GDM1 (cell line): ENCODE results near the gene GPN2.

Experiments
- DNase-seq: peaks from one replicate; lab custom pipeline; 2025; lab: John Stamatoyannopoulos, UW

Gene GPN2

DNA sequence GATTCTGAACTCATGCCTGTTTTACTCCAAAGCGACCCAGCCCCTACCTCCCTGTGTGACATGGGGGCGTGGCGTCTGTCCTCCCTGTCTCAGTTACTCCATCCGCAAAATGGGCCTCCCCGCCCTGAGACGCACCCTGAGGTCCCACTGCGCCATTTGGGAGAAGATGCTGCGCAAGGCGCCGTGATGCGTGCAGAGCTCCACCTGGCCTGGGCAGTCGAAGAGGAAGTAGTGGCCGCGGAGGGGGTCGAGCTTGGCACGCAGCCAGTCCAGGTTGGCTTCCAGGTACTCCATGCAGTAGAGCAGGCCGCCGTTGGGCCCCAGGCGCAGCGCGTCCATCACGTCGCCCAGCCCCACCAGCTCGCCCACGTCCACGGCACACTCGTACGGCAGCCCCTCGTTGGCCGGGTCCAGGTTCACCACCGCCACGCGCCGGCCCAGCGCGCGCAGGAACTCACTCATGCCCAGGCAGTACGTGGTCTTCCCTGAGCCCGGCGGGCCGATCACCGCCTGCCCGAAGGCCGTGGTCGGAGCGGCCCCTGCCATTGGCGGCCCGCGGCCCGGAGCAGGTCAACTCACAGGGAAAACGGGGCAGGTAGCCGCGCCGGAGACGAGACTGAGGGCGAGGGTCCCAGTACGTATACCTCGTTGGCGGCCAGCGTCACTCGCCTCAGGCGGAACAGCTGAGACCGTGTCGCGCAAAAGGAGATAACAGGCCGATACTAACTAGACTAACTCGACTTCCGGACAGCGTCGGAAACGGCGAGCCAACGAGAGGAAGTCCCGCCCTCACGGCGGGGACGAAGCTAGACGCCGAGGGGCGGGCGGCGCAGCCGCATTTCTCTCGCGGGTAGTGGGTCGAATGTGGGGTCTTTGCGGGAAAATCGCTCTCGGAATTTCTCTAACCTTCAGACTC is at the start of gene GPN2:
GPN2 (minus strand) TSS at position 733 of the 916 bp plus-strand sequence; CDS start at position 546, 187 bp downstream.
- peak; percentile 67 for DNase-seq

DNA sequence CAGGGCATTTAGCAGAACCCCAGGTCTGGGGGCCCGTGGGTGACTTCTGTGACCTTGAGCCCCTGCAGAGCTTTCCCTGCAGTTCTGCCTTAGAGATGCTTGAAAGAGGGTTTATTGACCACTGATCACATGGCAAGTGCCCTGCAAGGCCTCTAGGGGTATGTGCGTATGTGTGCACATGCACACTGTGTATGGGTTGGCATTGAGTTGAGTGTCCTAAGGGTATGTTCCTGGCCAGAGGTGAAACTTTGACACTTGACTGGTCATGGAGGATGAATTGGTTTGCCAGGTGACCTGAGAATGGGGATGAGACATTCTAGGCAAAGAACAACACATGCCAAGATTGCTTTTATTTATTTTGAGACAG is 48.6 kb upstream of the GPN2 start:
- DNase-seq: no peak

DNA sequence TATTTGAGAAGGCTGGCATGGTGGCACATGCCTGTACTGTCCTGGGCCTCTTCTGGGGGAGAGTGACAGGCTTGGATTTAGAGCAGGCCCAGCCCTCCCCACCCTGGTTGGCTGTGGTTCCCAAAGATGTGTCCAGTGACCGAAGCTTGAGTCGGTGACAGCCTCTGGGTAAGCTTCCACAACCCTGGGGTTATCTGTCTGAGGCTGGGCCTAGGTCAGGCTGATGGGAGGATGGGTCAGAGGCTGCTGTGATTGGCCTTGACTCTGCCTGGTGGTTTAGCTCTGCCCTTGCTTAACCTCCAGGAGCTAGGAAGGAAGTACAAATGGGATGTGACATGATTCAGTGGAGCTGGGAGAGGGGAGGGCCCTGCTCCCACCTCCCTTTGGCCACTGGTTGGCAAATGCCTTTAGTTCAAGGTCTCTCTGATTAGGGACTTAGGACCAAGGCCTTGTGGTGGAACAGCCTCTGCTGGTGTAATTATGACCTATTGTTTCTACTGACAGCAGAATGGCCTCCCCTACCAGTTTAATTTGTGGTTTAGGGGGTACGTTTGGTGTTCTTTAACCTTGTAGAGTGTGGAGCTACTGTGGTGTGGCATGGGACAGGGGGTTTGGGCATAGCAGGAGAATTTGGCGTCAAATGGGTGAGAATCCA is 48.0 kb upstream of the GPN2 start:
- DNase-seq: no peak

DNA sequence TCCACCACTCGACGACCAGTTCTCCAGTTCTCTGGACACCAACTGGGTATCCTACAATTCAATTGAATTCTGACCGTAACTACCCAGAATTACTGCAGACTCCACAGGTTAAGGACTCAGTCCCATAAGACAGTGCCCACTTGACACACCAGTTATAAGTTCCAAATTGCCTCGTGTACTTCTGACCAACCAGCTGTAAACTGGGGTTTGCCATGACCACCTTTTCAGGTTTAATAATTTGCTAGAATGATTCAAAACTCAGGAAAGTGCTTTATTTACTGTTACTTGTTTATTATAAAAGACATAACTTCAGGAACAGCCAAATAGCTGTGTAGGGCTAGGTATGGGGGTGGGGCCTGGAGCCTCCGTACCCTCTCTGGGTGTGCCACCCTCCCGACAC is 46.7 kb upstream of the GPN2 start:
- no peak for DNase-seq

DNA sequence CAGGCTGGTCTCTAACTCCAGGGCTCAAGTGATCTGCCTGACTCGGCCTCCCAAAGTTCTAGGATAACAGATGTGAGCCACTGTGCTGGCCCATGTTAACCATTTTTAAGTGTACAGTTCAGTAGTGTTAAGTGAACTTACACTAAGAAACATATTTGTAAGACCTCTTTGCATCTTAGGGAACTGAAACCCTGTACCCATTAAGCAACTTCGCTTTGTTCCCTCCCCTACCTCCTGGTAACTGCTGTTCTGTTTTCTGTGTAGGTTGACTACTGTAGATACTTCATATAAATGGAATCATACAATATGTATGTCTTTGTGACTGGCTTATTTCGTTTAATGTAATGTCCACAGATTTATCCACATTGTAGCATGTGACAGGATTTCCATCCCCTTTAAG is 42.4 kb upstream of the GPN2 start:
- DNase-seq: no peak

DNA sequence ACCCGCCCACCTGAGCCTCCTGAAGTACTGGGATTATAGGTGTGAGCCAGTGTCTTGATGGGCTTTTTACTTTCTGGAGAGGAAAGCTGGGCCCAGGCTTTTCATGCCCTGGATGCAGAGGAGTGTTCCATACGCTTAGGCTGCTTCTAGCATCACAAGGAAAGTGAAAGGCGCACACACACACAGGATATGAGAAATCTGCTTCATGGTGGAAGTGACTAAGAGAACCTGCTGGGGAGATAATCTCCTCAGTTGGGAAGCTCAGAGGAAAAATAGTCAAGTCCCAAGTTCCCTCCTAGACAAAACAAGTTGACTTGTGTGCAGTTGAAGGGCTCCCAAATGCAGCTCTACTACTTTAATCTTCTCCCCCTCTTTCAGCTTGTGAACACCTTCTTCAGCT is 33.6 kb upstream of the GPN2 start:
- DNase-seq: no peak

DNA sequence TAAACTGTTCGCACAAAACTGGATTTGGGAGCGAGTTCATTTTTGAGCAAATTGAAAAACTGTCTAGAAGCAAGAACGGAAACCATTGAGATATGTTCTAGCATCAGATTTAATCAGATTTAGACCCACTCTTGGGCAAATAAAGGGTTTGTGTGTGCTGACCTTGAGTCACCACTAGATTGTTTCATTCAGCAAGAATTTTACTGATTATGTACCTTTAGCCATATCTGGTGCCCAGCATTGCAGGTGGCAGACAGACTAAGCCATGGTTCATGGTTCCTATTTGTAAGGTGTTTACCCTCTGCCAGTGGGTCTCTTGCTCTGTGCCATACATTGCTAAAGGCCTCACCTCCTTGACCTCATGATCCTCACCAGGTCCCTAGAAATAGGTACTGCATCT is 32.8 kb upstream of the GPN2 start:
- DNase-seq: no peak

DNA sequence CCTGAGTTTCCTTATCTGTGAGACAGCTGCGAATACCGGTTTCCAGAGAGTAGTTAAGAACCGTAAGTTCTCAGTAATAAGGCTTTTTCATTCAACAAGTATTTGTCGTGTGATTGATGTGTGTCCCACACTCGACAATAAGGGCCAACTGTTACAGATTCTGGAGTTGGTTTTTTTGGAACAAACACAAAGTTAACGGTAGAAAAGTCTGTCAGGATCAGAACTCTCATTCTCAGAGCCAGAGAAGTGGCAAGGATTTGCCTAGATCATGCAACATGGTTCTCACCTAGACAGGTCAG is 32.3 kb upstream of the GPN2 start:
- no peak for DNase-seq

DNA sequence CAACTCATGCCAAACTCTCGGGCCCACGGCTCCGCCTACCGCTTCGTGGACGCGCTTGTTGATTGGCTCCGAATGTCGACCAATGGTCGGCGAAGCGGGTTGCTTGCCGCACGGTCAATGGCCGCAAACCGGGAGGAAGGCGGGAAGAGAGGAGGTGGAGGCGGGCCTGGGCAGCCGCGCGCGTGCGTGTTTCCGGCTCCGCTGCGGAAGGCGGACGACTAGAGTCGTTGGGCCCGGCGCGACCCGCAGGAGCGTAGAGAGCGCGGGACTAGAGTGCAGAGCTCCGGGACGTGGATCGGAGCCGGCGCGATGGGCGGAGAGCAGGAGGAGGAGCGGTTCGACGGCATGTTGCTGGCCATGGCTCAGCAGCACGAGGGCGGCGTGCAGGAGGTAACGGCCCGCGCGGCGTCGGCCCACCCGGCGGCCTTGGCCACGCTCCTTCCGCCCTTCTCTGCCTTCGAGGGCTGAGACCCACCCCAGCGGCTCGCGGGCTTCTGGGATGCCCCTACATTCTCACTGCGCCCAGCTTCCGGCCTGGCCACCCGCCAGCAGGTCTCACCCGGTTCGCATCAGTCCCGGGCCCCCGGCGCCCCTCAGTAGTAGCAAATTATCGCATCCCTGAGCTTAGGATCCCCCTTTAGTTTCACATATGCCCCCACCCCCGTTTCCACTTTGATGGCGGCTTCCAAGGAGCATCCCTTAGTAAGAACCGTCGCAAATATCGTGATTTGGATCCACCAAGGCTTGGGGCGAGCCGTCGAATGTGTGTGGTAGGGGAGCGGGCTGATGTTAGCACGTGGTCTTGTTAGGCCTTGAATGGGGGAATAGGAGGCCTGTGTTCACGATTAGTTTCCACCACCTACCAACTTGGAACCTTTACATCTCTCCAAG is 31.7 kb upstream of the GPN2 start, which contains the start of gene NUDC:
NUDC (plus strand) TSS at position 204 of the 891 bp plus-strand sequence; CDS start at position 310, 106 bp downstream.
- DNase-seq: peak; percentile 94

DNA sequence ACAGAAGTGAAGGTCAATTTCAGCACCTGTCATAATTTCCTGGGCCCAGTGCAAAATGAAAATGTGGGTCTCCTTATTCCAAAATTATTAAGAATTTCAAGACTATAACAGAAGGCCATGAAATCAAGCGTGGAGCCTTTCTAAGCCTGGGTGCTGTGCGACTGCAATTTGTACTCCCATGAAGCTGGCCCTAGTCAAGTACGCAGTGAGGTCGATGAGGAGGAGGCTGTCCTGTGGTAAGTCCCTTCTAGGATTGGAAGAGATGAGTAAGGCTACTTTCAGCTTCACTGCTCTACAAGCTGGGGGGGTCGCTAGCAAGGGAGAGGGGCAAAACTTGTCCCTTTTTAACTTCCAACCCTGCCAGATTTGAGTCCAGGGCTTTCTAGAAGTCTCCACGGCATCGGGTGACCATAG is 31.1 kb upstream of the GPN2 start:
- no peak for DNase-seq

DNA sequence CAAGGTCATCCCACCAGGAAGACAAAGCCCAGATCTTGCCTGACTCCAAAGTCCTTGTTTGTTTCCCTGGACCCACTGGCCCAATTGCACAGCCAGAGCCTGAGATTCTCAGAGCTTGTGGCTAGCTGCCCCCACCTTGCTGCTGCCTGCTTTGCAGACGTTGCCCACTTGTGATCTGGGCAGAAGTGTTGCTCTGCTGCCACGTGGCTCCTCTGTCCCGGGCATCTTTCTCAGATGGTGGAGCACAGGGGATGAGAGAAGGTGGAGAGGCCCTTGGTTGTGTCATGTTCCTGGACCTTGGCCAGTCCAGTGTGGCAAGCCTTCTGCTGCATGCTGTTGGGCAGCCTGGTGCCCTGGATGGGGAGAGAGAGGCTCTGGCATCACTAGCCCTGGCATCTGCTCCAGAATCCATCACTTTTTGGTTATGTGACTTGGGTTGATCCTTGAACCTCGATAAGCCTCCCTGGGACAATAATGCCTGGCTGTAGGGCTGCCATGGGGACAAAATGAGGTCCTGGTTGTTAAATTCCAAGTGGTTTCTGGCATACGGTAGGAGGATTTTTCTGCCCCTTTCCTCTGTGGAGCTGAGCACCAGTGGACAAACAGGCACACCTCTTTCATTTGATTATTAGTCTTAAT is 25.2 kb upstream of the GPN2 start:
- DNase-seq: no peak

DNA sequence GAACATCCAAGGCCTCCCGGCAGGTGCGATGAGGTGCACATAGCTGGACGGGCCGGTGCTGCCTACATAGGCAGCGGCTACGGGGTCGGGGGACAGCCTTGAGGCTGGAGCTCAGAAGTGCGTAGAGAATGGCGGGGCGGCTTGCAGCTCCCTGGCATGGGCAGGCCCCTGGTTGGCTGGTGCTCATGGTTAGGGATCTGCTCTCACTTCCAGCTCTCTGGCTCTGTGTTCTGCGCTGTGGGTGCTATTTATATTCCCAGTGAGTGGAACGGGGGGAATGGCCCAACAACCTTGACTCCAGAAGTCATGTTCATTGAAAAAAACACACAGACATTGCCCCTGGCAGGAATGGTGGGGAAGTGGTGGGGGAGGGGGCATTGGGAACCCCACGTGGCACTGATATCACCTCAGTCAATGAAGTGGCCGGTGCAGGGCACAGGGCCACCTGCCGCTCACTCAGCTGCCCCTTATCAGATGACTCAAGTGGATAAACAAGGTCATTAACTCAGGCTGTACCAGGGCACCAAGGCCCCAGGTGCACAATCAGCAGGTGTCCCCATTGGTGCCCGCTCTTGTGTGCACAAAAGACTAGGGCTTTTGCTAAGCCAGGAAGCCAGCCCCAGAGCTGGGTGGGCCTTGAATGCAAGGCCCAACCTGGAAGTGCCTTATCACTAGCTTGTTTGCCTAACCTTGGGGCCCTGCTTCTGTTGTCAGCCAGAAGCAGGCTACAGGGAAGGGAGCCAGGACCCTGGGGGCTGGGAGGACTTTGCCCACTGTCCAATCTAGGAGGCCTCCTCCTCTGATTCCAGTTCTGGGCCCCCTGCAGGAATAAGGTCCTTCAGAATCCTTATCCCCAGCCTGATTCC is 23.9 kb upstream of the GPN2 start, which contains the start of gene NR0B2:
NR0B2 (minus strand) TSS at position 222 of the 866 bp plus-strand sequence; CDS start at position 187, 35 bp downstream.
- DNase-seq: no peak

DNA sequence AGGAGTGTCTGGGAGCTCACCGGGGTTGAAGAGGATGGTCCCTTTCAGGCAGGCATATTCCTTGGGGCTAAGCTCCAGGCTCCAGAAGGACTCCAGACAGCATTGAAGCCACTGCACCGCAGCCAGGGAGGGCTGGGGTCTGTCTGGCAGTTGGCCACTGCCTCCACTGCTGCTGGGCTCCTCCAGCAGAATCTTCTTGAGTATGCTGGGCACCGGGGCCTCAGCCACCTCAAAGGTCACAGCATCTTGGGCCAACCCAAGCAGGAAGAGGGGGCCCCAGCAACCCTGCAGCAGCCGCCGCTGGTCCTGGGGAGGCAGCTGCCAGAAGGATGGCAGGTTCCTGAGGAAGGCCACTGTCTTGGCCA is 23.3 kb upstream of the GPN2 start:
- no peak for DNase-seq

DNA sequence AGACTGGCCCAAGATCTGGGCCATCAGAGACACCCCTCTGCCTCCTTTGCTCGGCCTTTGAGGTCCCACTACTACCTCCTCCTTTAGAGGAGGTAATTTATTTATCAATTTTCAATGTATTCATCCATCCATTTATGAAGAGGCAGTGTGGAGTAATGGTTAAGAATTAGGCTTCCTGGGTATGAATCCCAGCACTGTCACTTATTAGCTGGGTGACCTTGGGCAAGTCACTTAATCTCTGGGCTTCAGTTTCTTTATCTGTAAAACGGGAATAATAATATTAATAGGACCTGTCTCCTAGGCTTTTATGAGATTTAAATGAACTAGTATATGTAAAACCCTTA is 22.0 kb upstream of the GPN2 start:
- no peak for DNase-seq

DNA sequence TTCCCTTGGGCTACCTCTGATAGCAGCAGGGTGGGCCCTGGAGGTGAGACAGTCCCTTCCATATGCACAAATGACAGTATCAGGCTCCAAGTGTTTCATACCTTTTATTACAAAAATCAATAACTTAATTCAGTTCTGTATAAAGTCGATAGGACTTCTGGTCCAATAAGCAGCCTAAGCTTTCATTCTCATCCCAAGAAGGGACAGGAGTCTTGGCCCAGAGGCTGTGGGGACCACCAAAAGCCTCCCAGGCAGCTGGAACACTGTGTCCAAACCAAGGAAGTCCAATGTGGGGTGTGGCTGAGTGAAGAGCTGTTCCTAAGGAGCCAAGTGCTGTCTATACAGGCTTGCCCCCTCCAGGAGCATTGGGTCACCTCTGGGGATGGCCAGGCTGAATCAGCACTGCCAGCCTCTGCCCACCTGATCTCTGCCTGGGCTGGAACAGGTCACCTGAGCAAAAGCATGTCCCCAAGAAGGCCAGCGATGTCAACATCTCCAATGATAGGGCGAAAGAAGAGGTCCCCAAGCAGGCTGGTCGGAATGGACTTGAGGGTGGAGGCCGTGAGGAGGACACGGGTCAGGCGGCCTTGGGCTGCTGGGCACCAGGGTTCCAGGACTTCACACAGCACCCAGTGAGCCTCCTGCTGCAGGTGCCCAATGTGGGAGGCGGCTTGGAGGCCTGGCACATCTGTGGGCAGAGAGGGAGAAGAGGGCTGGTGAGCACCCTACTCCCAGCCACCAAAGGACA is 21.5 kb upstream of the GPN2 start:
- no peak for DNase-seq

DNA sequence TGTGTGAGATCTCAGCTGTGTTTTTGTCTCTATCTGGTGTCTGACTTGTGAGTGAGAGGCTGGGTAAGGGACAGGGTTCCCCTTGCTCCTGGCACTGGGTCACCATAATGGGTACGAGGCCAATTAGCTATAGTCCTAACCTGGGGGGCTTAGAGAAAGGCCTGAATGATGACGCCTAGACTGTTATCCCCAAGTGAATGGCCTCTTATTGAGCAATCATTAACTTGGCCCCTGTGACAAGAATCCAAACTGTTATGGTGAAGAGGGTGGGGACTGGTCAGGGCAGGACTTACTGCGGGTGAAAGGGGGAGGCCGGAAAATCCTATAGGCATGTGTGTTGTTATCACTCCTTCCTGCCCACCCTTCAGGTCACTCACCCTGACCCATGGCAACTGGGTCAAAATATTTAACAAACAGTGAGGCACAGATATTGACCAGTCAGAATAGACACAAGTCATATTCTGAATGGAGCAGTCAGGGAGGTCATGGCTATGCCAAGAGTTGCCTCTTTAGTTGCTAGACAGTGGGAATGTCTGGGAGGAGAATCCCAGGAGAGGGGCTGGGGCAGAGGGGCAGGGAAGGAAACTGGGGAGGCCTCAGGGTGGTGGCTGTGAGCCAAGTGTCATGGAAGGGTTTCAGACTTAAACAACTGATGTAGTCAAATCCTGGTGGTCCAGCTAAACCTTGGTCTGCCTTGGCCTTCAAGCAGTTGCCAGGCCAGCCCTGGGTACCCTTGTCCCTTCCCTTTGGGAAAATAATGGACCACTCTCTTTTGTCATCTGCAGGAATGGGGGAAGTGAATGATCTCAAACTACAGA is 20.5 kb upstream of the GPN2 start:
- DNase-seq: no peak

DNA sequence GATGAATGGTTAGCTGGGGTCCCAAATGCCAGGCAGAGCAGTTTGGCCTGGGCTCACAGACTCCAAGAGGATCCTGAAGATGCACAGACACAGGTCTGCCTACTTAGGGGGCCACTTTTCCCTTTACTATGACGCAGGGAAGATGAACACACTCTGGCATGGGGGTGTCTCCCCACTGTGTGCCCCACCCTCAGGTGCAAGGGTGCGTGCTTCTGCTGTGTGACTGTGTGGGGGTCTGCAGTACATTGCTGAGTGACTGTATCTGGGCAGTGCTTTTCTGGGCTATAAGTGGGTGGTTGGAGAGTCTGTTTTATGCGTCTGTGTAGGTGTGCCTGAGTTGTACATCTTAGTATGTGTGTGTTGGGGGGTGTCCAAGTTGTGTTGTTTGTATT is 19.9 kb upstream of the GPN2 start:
- DNase-seq: no peak

DNA sequence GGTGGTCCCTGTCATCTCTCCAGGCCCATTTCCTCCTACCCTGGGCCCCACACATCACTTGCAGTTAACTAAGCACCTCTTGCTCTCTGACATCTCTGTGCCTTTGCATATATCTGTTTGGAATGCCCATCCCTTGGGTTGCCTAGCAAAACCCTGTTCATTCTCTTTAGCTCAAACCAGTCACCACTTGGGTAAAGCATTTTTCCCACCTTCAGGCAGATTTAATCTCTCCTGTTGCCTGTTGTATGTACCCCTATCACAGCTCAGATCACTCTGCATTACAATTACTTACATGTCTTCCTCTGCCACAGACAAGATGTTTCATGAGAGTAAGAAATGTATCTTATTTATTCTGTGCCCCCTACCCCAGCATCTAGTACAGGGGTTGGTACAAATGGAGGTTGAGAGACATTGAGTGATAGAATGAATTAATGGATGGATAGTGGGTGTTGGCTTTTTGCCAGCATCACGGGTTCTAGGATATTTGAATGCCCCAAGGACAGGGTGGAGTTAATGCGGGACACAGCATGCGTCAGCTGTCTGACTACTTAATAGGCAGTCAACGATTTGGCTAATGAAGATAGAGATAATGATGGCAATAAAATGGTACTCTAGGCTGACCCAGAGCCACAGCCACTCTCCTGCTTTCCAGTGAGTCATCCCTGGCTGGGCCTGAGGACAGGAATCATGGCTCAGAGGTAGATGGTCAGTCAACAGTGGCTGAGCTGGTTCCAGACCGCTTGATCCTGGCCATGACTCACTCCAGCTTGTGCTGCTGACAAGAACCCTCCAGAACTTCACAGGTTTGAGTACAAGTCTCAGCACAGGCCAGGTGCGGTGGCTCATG is 17.2 kb upstream of the GPN2 start:
- no peak for DNase-seq
